Measurements from ENCODE around the gene SLC12A8.

SLC12A8 gene

DNA sequence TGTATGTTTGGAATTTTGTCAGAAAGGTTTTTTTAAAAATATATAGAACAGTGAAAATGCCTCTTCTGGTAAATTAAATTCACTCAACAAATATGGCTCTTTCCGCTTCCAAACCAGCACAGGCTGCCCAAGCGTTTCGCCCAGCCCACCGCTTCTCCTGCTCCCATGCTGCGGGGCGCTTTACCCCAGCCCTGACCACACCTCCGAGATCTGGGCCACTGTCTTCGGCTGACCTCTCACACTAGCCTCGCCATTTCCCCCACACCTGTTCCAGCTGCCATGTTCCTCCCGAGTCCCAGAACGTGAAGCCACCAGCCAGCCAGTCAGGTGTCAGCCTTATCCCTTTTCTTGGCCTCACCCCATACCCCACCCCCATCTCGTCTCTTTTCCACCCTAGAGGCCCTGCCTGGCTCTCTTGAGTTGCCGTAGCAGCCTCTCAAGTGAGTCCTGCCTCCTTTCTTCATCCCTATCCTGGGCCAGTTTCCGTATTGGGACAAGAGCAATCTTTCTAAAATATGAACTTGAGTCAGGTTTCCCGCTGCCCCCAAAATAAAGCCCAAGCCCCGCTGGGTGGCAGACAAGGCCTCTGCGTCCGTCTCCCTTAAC, 46.5 kb downstream of the SLC12A8 start:
- H3K4me3 ChIP-seq (ENCODE audit: low read length): no peak overlapping the region
- DNase-seq (ENCODE audit: low read depth): no peak
- TF ChIP-seq, protein P1, sequence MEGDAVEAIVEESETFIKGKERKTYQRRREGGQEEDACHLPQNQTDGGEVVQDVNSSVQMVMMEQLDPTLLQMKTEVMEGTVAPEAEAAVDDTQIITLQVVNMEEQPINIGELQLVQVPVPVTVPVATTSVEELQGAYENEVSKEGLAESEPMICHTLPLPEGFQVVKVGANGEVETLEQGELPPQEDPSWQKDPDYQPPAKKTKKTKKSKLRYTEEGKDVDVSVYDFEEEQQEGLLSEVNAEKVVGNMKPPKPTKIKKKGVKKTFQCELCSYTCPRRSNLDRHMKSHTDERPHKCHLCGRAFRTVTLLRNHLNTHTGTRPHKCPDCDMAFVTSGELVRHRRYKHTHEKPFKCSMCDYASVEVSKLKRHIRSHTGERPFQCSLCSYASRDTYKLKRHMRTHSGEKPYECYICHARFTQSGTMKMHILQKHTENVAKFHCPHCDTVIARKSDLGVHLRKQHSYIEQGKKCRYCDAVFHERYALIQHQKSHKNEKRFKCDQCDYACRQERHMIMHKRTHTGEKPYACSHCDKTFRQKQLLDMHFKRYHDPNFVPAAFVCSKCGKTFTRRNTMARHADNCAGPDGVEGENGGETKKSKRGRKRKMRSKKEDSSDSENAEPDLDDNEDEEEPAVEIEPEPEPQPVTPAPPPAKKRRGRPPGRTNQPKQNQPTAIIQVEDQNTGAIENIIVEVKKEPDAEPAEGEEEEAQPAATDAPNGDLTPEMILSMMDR (conservative IDR thresholded peaks at IDR 0.05; ENCODE audit: low read depth, low read length): no peak

DNA sequence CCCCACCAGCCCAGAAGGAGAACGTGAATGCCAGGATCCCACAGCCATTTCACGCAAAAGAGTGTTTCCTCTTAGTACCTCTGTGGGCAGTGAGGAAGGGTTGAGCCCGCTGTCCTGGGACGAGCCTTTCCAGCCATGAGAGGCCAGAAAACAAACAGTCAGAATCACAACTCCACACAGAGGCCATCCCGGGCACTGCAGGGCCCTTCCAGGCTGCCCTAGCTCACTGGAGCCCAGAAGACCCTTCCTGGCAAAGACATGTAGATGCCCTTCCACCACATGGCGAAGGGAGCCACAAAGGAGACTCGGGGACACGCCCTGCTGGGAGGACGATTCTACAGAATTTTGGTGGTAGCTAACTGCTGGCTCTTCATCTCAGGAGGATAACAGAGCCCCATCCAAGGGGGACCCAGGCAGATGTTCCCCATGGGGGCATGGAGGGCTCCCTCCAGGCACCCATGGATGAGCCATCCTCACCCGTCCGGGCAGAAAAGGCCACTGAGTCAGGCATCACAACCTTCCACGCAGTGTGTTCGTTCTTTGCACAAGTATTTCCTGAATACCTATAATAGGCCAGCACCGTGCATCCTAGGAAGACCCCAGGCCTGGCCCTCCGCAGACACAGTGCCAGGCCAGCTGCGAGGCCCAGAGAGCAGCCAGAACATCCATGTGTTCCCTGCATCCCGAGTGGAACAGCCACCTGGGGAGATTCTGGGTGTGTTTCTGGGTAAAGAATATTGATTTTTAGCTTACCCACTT, 47.2 kb downstream of the SLC12A8 start:
- TF ChIP-seq, protein P1 (conservative IDR thresholded peaks at IDR 0.05; ENCODE audit: low read depth, low read length): peak; percentile 84
- no peak overlapping the region for H3K4me3 ChIP-seq (ENCODE audit: low read length)
- no peak for DNase-seq (ENCODE audit: low read depth)

DNA sequence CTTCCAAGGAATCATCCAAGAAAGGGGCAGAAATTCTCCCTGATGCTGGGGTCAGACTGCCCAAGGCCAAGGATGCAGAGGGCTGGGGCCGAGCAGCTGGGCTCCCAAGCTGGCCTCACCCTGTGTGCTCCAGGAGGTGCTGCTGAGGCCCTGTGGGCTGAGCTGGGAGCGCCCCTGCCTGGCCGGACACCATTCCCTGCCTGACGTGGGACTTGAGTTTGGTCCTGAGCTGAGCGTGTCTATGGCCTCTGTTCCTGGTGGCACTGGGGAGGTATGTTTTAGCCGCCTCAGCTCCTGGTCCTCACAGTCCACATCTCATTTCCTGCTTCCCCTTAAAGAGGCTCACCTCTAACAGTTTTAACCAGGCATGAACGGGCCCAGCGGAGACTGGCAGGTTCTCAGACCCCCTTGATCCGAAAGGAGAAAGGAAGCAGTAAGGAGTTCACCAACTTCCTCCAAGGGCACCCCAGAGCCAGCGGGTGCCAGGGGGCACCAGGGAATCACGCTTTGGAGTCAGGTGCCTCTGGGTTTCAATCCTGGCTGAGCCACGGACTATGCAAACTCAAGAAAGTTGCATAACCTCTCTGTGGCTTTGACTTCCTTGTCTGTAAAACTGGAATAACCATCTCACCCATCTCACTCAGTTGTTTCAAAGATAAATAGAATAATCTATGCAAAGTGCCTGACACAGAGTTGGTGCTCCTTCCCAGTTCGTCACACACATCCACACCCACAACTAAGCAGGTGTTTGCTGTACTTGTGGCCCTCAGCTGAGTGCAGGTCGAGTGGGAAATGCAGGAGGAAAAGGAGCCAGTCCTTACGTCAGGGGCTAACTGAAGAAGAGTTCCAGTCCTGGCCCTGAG, 48.6 kb downstream of the SLC12A8 start:
- TF ChIP-seq, protein P1 (conservative IDR thresholded peaks at IDR 0.05; ENCODE audit: low read depth, low read length): peak; percentile 43
- H3K4me3 ChIP-seq (ENCODE audit: low read length): no peak overlapping the region
- DNase-seq (ENCODE audit: low read depth): no peak

DNA sequence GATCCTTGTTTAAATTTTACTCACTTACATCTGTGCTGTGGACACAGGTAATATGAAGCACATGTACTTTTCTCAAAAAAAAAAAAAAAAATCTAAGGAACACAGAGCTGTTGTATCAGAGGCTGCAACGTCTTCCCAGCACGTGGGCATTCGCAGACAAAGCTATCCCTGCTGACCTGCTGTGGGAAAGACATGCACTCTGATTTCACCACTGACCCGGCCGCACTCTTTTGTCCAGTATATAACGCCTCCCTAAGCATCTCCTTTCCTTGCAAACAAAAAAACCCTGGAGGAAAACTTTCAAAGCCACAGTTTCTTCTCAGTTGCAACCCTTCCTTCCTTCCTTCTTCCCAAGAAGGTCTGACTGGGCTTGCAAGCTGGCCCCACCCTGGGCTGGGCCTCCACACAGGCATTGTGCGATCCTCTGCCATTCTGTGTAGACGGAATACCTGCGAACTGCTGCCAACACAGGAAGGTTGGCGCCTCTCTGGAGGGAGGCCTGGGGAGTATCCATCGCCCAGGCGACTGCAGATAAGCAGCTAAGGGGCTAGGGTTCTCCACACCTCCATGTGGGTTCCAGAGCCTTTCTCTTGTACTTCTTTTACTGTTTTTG, 50.8 kb downstream of the SLC12A8 start:
- no peak overlapping the region for H3K4me3 ChIP-seq (ENCODE audit: low read length)
- TF ChIP-seq, protein P1 (conservative IDR thresholded peaks at IDR 0.05; ENCODE audit: low read depth, low read length): no peak
- no peak for DNase-seq (ENCODE audit: low read depth)

DNA sequence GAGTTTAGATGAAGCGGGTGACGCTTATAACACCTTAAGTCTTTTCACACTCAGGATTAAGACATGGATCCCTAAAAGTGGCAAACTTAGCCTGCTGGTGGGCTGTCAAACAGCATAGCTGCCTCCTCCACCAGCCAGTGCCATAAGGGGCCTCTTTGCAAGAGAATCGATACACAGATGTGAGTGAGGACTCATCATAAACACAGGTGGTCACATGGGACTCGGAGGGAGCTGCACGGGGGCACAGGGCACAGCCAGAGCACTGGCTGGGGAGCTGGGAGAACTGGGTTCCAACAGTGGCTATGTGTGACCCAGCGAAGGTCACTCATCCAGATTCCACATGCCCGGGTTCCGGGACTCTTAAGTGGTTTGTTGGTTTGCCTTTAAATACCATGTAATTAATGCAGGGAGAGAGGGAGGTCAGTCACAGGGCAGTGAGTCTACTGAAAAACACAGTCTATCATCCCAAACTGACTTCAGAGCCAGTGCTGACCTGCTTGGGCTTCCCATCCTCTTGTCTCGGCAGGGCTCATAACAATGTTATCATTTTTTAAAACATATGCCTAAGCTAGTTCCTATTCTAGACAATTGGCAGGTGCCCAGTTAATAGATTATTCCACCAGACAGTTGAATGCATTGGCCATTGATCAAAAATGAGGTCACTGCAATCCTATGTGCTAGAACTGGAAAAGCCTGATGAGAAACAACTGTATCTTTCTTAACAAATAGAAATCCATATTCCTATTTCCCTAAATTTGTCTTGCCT, 51.8 kb downstream of the SLC12A8 start:
- TF ChIP-seq, protein P1 (conservative IDR thresholded peaks at IDR 0.05; ENCODE audit: low read depth, low read length): no peak
- no peak overlapping the region for H3K4me3 ChIP-seq (ENCODE audit: low read length)
- DNase-seq (ENCODE audit: low read depth): no peak

DNA sequence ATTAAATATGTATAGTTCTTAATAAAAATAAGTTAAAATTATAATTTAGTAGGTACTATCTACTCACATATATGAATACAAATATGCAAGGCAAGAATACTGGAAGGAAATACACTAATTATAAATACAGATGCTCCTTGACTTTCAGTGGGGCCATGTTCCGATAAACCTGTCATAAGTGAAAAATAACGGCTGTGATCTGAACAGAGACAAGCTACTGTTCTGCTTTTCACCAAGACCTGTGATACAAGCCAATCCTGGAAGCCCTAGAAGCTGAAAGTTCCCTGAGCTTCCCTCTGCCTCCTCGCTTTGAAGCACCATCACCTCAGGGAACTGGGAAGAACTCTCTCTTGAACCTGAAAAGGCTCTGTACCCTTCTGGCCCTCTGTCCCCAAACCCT, 55.4 kb downstream of the SLC12A8 start:
- no peak overlapping the region for H3K4me3 ChIP-seq (ENCODE audit: low read length)
- TF ChIP-seq, protein P1 (conservative IDR thresholded peaks at IDR 0.05; ENCODE audit: low read depth, low read length): no peak
- DNase-seq (ENCODE audit: low read depth): no peak
